ENCODE results near the gene TCEANC. TPM values are rescaled to one million over a fixed set of nuclear protein-coding genes. Genes with fewer than 3 reads are reported as not detected.

TCEANC gene
- total RNA-seq, 5 donors from 2014 or later (not counting 1 experiment from before 2014, with no cell fraction given), result 8.0 to 12.8 (median 9.5) TPM

DNA sequence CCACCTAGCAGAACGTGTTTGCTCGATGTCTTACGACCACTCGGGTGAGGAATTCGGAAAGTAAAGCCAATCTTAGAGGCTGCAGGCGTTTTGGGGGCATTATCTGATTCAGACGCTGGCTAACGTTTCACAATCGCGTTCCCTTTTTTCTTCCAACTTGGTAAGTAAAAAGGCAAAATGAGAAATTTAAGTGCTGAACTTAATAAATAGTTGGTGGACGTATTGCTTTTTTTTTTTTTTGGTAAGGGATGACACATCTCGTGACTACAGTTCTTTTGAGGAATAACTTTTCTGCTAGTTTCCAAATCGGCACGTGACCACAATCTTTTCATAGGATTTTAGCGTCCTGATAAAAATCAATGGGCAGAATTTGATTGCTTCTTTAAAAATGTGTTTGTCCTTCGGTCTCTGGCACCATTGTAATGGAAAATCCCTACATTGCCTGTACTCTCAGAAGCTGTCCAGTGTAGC, 36.8 kb downstream of the TCEANC start:
- ATAC-seq (replicated peaks in 1 of 4), result no peak
- no peaks in the 10 kb centered on the region for H3K27me3 ChIP-seq (replicated peaks in 1 of 2; ENCODE audit: control insufficient read depth in 2 of 2, extremely low read depth in 1 of 2, insufficient read depth in 2 of 2, low read length in 1 of 2)
- H3K27ac ChIP-seq (ENCODE audit: low read length), result peak overlapping the region; percentile 73
- H3K4me3 ChIP-seq (ENCODE audit: control insufficient read depth in 1 of 2, extremely low read depth in 1 of 2, low read length in 1 of 2), result peak overlapping the region; percentile 68 to 81
- no peaks in the 10 kb centered on the region for H3K9me3 ChIP-seq
- CTCF ChIA-PET, result no interaction called here
- peak overlapping the region; percentile 84 to 93 (median 84) for H3K4me3 Mint-ChIP-seq
- peaks cover 44 to 70% (median 65%) of the 10 kb centered on the region in 3 donors for H3K4me1 Mint-ChIP-seq
- peaks cover 3% of the 10 kb centered on the region for H3K36me3 Mint-ChIP-seq
- DNase-seq, result peak in 1 of 35 experiments; percentile 23
- POLR2A ChIA-PET, result interaction anchor here in 1 of 2 donors (1.1 kb wide), 1 partner anchor 57 kb away, joined by 3 read pairs; no protein-coding TSS in a partner anchor
- no peaks in the 10 kb centered on the region for H3K36me3 ChIP-seq (ENCODE audit: control insufficient read depth in 2 of 2, extremely low read depth in 1 of 2, insufficient read depth in 1 of 2, low read length in 1 of 2)
- H3K4me1 ChIP-seq (ENCODE audit: control insufficient read depth in 1 of 2, extremely low read depth in 1 of 2, insufficient read depth in 2 of 2, low read length in 2 of 2), result peaks cover 8 to 25% of the 10 kb centered on the region in 2 experiments
- peak overlapping the region; percentile 84 to 89 for H3K27ac Mint-ChIP-seq
- peaks cover 0 to 23% of the 10 kb centered on the region in 2 donors for H3K27me3 Mint-ChIP-seq
- H3K9me3 Mint-ChIP-seq, result no peaks in the 10 kb centered on the region
- WGBS (ENCODE audit: insufficient coverage), result no CpG with 5 or more reads among the region's 16 CpGs

DNA sequence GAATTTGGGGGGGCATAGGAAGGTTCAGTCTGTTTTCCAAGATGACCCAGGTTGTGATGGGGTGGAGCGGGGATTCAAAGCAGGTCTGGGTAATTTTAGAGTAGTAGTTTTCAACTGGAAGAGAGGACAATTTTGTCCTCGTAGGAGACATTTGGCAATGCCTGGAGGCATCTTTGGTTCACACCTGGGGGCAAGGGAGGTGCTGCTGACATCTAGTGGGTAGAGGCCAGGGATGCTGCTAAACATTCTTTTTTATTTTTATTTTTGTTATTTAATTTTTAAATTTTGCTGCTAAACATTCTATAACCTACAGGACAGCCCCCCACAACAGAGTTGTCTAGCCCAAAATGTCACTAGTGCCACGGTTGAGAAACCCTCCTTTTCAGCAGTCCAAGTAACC, 37.9 kb downstream of the TCEANC start:
- no CpG with 5 or more reads among the region's 3 CpGs for WGBS (ENCODE audit: insufficient coverage)

DNA sequence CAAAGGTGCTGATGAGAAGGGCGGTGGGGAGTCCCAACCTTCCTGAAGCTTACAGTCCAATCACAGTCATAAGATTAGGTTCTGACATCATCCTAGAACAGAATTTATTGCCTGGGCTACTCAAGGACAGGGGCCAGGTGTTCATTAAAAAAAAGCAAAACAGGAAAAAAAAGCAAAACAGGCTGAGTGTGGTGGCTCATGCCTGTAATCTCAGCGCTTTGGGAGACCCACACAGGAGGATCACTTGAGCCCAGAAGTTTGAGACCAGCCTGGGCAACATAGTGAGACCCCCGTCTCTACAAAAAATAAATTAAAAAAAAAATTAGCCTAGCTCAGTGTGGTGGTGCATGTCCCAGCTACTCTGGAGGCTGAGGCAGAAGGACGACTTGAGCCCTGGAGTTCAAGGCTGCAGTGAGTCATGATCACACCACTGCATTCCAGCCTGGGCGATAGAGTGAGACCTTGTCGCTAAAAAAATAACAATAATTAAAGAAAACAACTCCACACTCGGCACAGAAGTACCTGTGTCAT, 39.0 kb downstream of the TCEANC start:
- peaks cover 48 to 79% (median 78%) of the 10 kb centered on the region in 3 donors for H3K4me1 Mint-ChIP-seq
- H3K4me3 Mint-ChIP-seq, result peak overlapping the region; percentile 2 to 46 (median 21)
- ChIA-PET POLR2A (no interaction called here), CTCF (interaction anchor here (0.5 to 1.3 kb wide), 4 partner anchors 27 to 1552 kb away, joined by 3 to 7 read pairs (median 3); partner anchors contain the start of genes OFD1 (in 1 of the 2) and TRAPPC2 (in 1 of the 2))
- H3K4me1 ChIP-seq (ENCODE audit: control insufficient read depth in 1 of 2, extremely low read depth in 1 of 2, insufficient read depth in 2 of 2, low read length in 2 of 2), result peaks cover 8 to 34% of the 10 kb centered on the region in 2 experiments
- H3K27ac Mint-ChIP-seq, result peak overlapping the region; percentile 50 to 75
- WGBS (ENCODE audit: insufficient coverage), result no CpG with 5 or more reads among the region's 7 CpGs
- no peak for ATAC-seq (replicated peaks in 1 of 4)
- H3K27me3 ChIP-seq (replicated peaks in 1 of 2; ENCODE audit: control insufficient read depth in 2 of 2, extremely low read depth in 1 of 2, insufficient read depth in 2 of 2, low read length in 1 of 2), result no peaks in the 10 kb centered on the region
- no peaks in the 10 kb centered on the region for H3K9me3 Mint-ChIP-seq
- H3K36me3 Mint-ChIP-seq, result peaks cover 9% of the 10 kb centered on the region
- H3K9me3 ChIP-seq, result no peaks in the 10 kb centered on the region
- peak in 1 of 35 experiments; percentile 37 for DNase-seq
- peaks cover 0 to 22% of the 10 kb centered on the region in 2 donors for H3K27me3 Mint-ChIP-seq
- H3K27ac ChIP-seq (ENCODE audit: low read length), result peak overlapping the region; percentile 41
- no peak overlapping the region for H3K4me3 ChIP-seq (ENCODE audit: control insufficient read depth in 1 of 2, extremely low read depth in 1 of 2, low read length in 1 of 2)
- H3K36me3 ChIP-seq (ENCODE audit: control insufficient read depth in 2 of 2, extremely low read depth in 1 of 2, insufficient read depth in 1 of 2, low read length in 1 of 2), result no peaks in the 10 kb centered on the region

More for the DNA sequence above, 37.9 kb downstream of the TCEANC start:
- DNase-seq (peak in 11 of 35 experiments; percentile 4 to 48 (median 15)), ATAC-seq (replicated peaks in 1 of 4) (no peak)
- peak overlapping the region; percentile 84 to 89 for H3K27ac Mint-ChIP-seq
- no peaks in the 10 kb centered on the region for H3K9me3 Mint-ChIP-seq
- ChIA-PET CTCF (interaction anchor here (0.5 to 0.9 kb wide), 2 partner anchors 37 to 125 kb away, joined by 3 to 4 read pairs; no protein-coding TSS in a partner anchor), POLR2A (interaction anchor here (0.7 to 1.1 kb wide), 3 partner anchors 28 to 900 kb away, joined by 3 read pairs; partner anchors contain the start of gene PRPS2 (in 1 of the 2))
- peak overlapping the region; percentile 73 for H3K27ac ChIP-seq (ENCODE audit: low read length)
- no peaks in the 10 kb centered on the region for H3K9me3 ChIP-seq
- H3K27me3 Mint-ChIP-seq, result peaks cover 0 to 23% of the 10 kb centered on the region in 2 donors
- H3K27me3 ChIP-seq (replicated peaks in 1 of 2; ENCODE audit: control insufficient read depth in 2 of 2, extremely low read depth in 1 of 2, insufficient read depth in 2 of 2, low read length in 1 of 2), result no peaks in the 10 kb centered on the region
- H3K4me1 ChIP-seq (ENCODE audit: control insufficient read depth in 1 of 2, extremely low read depth in 1 of 2, insufficient read depth in 2 of 2, low read length in 2 of 2), result peaks cover 8 to 26% of the 10 kb centered on the region in 2 experiments
- H3K36me3 ChIP-seq (ENCODE audit: control insufficient read depth in 2 of 2, extremely low read depth in 1 of 2, insufficient read depth in 1 of 2, low read length in 1 of 2), result no peaks in the 10 kb centered on the region
- peaks cover 48 to 73% (median 70%) of the 10 kb centered on the region in 3 donors for H3K4me1 Mint-ChIP-seq
- peak overlapping the region in 1 of 2 donors; percentile 68 for H3K4me3 ChIP-seq (ENCODE audit: control insufficient read depth in 1 of 2, extremely low read depth in 1 of 2, low read length in 1 of 2)
- peaks cover 6% of the 10 kb centered on the region for H3K36me3 Mint-ChIP-seq
- peak overlapping the region; percentile 84 to 93 (median 84) for H3K4me3 Mint-ChIP-seq

DNA sequence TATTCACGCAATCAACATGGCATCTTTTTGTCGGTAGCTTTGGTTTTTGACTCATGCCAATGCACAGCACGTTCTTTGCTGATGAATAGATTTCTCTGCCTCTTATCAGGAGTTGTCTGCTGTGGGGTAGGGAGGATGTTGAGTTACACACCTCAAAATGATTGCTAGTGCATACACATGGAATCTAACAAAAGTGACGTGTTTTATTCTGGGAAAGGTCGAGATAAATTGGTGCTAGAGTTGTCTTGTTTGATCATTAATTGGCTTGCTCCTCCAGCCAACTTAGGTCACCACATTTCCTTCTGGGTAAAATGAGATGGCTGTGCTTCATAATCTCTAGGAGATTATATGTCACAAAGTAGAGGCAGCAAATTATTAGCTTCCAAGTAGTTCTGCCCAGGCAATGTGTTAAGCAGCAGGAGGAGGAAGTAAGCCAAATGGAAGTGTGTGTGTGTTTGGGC, 39.9 kb downstream of the TCEANC start:
- H3K4me1 Mint-ChIP-seq, result peaks cover 55 to 83% (median 80%) of the 10 kb centered on the region in 3 donors
- H3K27me3 Mint-ChIP-seq, result peaks cover 0 to 19% of the 10 kb centered on the region in 2 donors
- 60% methylated on average over 1 of the region's 5 CpGs for WGBS (ENCODE audit: insufficient coverage)
- H3K36me3 Mint-ChIP-seq, result peaks cover 12% of the 10 kb centered on the region
- POLR2A ChIA-PET, result no interaction called here
- Histone ChIP-seq H3K36me3 (ENCODE audit: control insufficient read depth in 2 of 2, extremely low read depth in 1 of 2, insufficient read depth in 1 of 2, low read length in 1 of 2) (no peaks in the 10 kb centered on the region), H3K9me3 (no peaks in the 10 kb centered on the region), H3K4me1 (ENCODE audit: control insufficient read depth in 1 of 2, extremely low read depth in 1 of 2, insufficient read depth in 2 of 2, low read length in 2 of 2) (peaks cover 8 to 35% of the 10 kb centered on the region in 2 experiments), H3K4me3 (ENCODE audit: control insufficient read depth in 1 of 2, extremely low read depth in 1 of 2, low read length in 1 of 2) (no peak overlapping the region), H3K27ac (ENCODE audit: low read length) (peak overlapping the region; percentile 41), H3K27me3 (replicated peaks in 1 of 2; ENCODE audit: control insufficient read depth in 2 of 2, extremely low read depth in 1 of 2, insufficient read depth in 2 of 2, low read length in 1 of 2) (no peaks in the 10 kb centered on the region)
- DNase-seq, result no peak
- CTCF ChIA-PET, result interaction anchor here in 1 of 2 donors (1.2 kb wide), 1 partner anchor 186 kb away, joined by 3 read pairs; no protein-coding TSS in a partner anchor
- H3K9me3 Mint-ChIP-seq, result no peaks in the 10 kb centered on the region
- peak overlapping the region in 2 of 3 donors; percentile 2 to 46 for H3K4me3 Mint-ChIP-seq
- no peak for ATAC-seq (replicated peaks in 1 of 4)
- H3K27ac Mint-ChIP-seq, result peak overlapping the region in 1 of 2 donors; percentile 71

DNA sequence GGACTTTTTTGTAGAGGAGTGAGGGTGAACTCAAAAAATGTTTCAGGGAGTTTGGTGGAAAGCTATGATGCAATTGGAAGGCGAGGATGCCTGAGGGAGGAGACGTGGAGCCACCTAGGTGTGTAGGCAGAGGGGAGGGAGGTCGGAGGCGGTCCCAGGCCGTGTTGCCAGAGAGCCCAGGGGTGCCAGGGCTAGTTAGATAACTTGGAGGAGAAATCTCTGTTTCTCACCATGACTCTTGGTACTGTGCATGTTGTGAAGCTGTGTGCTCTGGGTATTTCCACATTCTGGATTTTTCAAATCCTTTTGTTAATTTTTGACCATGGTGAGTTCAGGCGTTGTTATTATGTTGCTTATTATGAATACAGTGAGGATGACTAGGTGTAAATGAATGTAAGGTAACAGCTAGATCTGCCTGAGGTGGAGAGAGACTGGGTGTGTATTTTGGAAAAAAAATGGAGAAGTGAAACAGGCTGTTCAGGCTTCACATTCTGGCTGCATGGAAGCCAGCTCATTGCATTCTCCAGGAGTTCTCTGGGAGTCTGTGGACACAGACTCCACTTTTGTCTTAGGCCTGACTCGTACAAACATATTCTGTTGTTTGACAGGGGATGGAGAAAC, 40.5 kb downstream of the TCEANC start:
- Histone ChIP-seq H3K27ac (ENCODE audit: low read length) (no peak overlapping the region), H3K36me3 (ENCODE audit: control insufficient read depth in 2 of 2, extremely low read depth in 1 of 2, insufficient read depth in 1 of 2, low read length in 1 of 2) (no peaks in the 10 kb centered on the region), H3K4me1 (ENCODE audit: control insufficient read depth in 1 of 2, extremely low read depth in 1 of 2, insufficient read depth in 2 of 2, low read length in 2 of 2) (peaks cover 5 to 35% of the 10 kb centered on the region in 2 experiments), H3K4me3 (ENCODE audit: control insufficient read depth in 1 of 2, extremely low read depth in 1 of 2, low read length in 1 of 2) (no peak overlapping the region), H3K27me3 (replicated peaks in 1 of 2; ENCODE audit: control insufficient read depth in 2 of 2, extremely low read depth in 1 of 2, insufficient read depth in 2 of 2, low read length in 1 of 2) (no peaks in the 10 kb centered on the region), H3K9me3 (no peaks in the 10 kb centered on the region)
- Mint-ChIP-seq H3K27me3 (peaks cover 0 to 16% of the 10 kb centered on the region in 2 donors), H3K36me3 (peaks cover 12% of the 10 kb centered on the region), H3K4me3 (peak overlapping the region in 2 of 3 donors; percentile 2 to 52), H3K4me1 (peaks cover 51 to 78% (median 77%) of the 10 kb centered on the region in 3 donors), H3K9me3 (no peaks in the 10 kb centered on the region), H3K27ac (peak overlapping the region; percentile 7 to 58)
- POLR2A ChIA-PET, result interaction anchor here in 1 of 2 donors (0.6 kb wide), 1 partner anchor 335 kb away, joined by 5 read pairs; no protein-coding TSS in a partner anchor
- 80% methylated on average over 2 of the region's 7 CpGs for whole genome bisulfite sequencing (ENCODE audit: insufficient coverage)
- CTCF ChIA-PET, result interaction anchor here (1.2 to 1.3 kb wide), 2 partner anchors 43 to 186 kb away, joined by 3 to 5 read pairs; no protein-coding TSS in a partner anchor
- no peak for ATAC-seq (replicated peaks in 1 of 4)
- no peak for DNase-seq

DNA sequence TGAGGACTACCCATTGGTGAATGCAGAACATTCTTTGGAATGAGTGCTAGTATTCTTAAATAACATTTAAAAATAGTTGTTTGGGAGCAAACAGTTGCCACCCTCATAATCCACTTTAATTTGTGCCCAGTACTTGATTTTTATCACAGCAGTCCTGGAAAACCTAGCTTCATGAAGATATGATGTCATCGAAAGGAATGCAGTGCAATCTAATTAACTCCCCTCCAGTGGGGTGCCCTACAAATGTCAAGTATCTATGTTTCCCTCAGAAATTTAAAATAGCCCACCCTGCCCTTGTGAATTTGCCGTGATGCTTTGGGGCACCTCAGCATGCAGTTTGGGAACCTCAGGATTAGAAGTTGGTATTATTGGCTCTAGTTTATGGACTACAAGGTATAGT, 41.4 kb downstream of the TCEANC start:
- CTCF ChIA-PET, result interaction anchor here (0.6 to 1.3 kb wide), 2 partner anchors 42 to 668 kb away, joined by 3 to 5 read pairs; no protein-coding TSS in a partner anchor

More for the DNA sequence above, 41.4 kb downstream of the TCEANC start:
- H3K9me3 ChIP-seq, result no peaks in the 10 kb centered on the region
- whole genome bisulfite sequencing (ENCODE audit: insufficient coverage), result no CpG with 5 or more reads among the region's 2 CpGs
- no peak overlapping the region for H3K27ac Mint-ChIP-seq
- DNase-seq (no peak), ATAC-seq (replicated peaks in 1 of 4) (no peak)
- POLR2A ChIA-PET, result no interaction called here
- H3K27ac ChIP-seq (ENCODE audit: low read length), result peak overlapping the region; percentile 18
- no peak overlapping the region for H3K4me3 Mint-ChIP-seq
- no peak overlapping the region for H3K4me3 ChIP-seq (ENCODE audit: control insufficient read depth in 1 of 2, extremely low read depth in 1 of 2, low read length in 1 of 2)
- peaks cover 0 to 17% of the 10 kb centered on the region in 2 donors for H3K27me3 Mint-ChIP-seq
- no peaks in the 10 kb centered on the region for H3K36me3 ChIP-seq (ENCODE audit: control insufficient read depth in 2 of 2, extremely low read depth in 1 of 2, insufficient read depth in 1 of 2, low read length in 1 of 2)
- H3K9me3 Mint-ChIP-seq, result no peaks in the 10 kb centered on the region
- H3K4me1 Mint-ChIP-seq, result peaks cover 52 to 83% (median 77%) of the 10 kb centered on the region in 3 donors
- H3K4me1 ChIP-seq (ENCODE audit: control insufficient read depth in 1 of 2, extremely low read depth in 1 of 2, insufficient read depth in 2 of 2, low read length in 2 of 2), result peaks cover 4 to 35% of the 10 kb centered on the region in 2 experiments
- H3K36me3 Mint-ChIP-seq, result peaks cover 12% of the 10 kb centered on the region
- no peaks in the 10 kb centered on the region for H3K27me3 ChIP-seq (replicated peaks in 1 of 2; ENCODE audit: control insufficient read depth in 2 of 2, extremely low read depth in 1 of 2, insufficient read depth in 2 of 2, low read length in 1 of 2)
